Endothelial cell of hepatic sinusoid (primary cell): ENCODE data around the gene SCRN1.

ENCODE experiments used
- in situ Hi-C: cut with HindIII; loops from 2 replicates; pipeline ENCODE4 v1.10.0; 2017; ENCODE audit warnings: low sequenced_read_pairs

The SCRN1 gene

GRCh38 chr7:29871787-29872398, 117.7 kb downstream of the SCRN1 start:
- in situ Hi-C loops, result no loop called here
